ENCODE results near the gene PYROXD2. TPM values are rescaled to one million over a fixed set of nuclear protein-coding genes. Genes with fewer than 3 reads are reported as not detected.

The PYROXD2 gene
- total and polyA plus RNA-seq, 2 experiments from 2014 or later = 1.3 to 2.6 TPM

- TF ChIP-seq ZNF462 (CRISPR knock-in tag; IDR thresholded peaks at IDR 0.05) (no peak), POLR2AphosphoS5 (IDR thresholded peaks at IDR 0.05; ENCODE audit: low read depth) (no peak), JUNB (IDR thresholded peaks at IDR 0.05; ENCODE audit: unreplicated experiment) (no peak), CREB1 (CRISPR knock-in tag; IDR thresholded peaks at IDR 0.05; ENCODE audit: low read depth) (no peak), EZH2 (IDR thresholded peaks at IDR 0.05; ENCODE audit: low read depth, unreplicated experiment) (no peak)
- TF ChIP-seq, protein P1, sequence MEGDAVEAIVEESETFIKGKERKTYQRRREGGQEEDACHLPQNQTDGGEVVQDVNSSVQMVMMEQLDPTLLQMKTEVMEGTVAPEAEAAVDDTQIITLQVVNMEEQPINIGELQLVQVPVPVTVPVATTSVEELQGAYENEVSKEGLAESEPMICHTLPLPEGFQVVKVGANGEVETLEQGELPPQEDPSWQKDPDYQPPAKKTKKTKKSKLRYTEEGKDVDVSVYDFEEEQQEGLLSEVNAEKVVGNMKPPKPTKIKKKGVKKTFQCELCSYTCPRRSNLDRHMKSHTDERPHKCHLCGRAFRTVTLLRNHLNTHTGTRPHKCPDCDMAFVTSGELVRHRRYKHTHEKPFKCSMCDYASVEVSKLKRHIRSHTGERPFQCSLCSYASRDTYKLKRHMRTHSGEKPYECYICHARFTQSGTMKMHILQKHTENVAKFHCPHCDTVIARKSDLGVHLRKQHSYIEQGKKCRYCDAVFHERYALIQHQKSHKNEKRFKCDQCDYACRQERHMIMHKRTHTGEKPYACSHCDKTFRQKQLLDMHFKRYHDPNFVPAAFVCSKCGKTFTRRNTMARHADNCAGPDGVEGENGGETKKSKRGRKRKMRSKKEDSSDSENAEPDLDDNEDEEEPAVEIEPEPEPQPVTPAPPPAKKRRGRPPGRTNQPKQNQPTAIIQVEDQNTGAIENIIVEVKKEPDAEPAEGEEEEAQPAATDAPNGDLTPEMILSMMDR (conservative IDR thresholded peaks at IDR 0.05; ENCODE audit: low read depth in 2 of 2) = no peak
These were observed 30.4 kb downstream of the PYROXD2 start (continued) for GRCh38 chr10:98384531-98385133.

DNA sequence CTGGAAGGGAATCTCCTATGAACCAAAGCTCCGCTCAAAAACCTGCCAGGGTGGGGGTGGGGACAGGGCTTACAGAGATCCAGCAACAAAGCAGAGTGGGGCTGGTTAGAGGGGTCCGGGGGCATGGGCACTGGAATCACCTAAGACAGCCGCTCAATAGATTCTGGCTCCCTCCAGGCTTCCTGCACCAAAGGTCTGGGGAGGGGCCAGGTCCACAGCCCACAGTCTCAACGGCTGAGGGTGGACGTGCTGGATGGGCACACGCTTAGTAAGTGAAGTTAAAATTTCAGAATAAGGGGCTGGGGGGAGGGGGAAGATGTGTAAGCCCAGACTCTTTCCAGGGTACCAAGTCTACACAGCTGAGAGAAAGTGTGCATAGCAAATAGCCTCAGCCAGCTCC is 31.1 kb downstream of the PYROXD2 start:
- H3F3A ChIP-seq (replicated peaks; ENCODE audit: low read depth) = no peaks in the 10 kb centered on the region
- H3K27ac Mint-ChIP-seq = no peak overlapping the region
- H3K4me1 ChIP-seq (ENCODE audit: insufficient read depth) = no peaks in the 10 kb centered on the region
- 0 out of 3 replicates have a peak, but pooled peaks cover 2% of the 10 kb centered on the region for H3K36me3 Mint-ChIP-seq (ENCODE audit: low read depth)
- no peaks in the 10 kb centered on the region for H3K9me3 Mint-ChIP-seq
- H3K9me2 ChIP-seq (ENCODE audit: insufficient read depth) = no peaks in the 10 kb centered on the region
- H3K4me3 ChIP-seq = no peak overlapping the region
- H3K27ac ChIP-seq (ENCODE audit: low read depth) = no peak overlapping the region
- no peak overlapping the region for H3K4me3 Mint-ChIP-seq
- no peaks in the 10 kb centered on the region for H3K36me3 ChIP-seq (ENCODE audit: insufficient read depth)
- H3K79me2 ChIP-seq (replicated peaks; ENCODE audit: insufficient read depth) = no peaks in the 10 kb centered on the region
- H3K4me2 ChIP-seq = no peak overlapping the region
- no peaks in the 10 kb centered on the region for H4K20me1 ChIP-seq (replicated peaks; ENCODE audit: insufficient read depth)
- DNase-seq (ENCODE audit: low spot score) (no peak), ATAC-seq (no peak)
- no peaks in the 10 kb centered on the region for H3K27me3 ChIP-seq (ENCODE audit: insufficient read depth)
- H3K4me1 Mint-ChIP-seq = peaks cover 8% of the 10 kb centered on the region
- peaks cover 8% of the 10 kb centered on the region for H3K27me3 Mint-ChIP-seq (ENCODE audit: insufficient read depth, low read depth, poor library complexity)
- H2AFZ ChIP-seq = no peak overlapping the region
- TF ChIP-seq STAT1 (IDR thresholded peaks at IDR 0.05; ENCODE audit: unreplicated experiment) (no peak), CREB1 (CRISPR knock-in tag; IDR thresholded peaks at IDR 0.05; ENCODE audit: low read depth) (no peak), ZNF114 (CRISPR knock-in tag; IDR thresholded peaks at IDR 0.05) (no peak), REST (IDR thresholded peaks at IDR 0.05; ENCODE audit: unreplicated experiment) (no peak), JUNB (IDR thresholded peaks at IDR 0.05; ENCODE audit: unreplicated experiment) (no peak), NANOG (IDR thresholded peaks at IDR 0.05; ENCODE audit: borderline replicate concordance) (no peak), ZNF331 (CRISPR knock-in tag; IDR thresholded peaks at IDR 0.05; ENCODE audit: low read depth) (no peak), POLR2AphosphoS5 (IDR thresholded peaks at IDR 0.05; ENCODE audit: low read depth) (no peak)
